AG09319 (cell line): ENCODE measurements around the gene ZNF319.

ENCODE experiments used
- DNase-seq: peaks from one replicate; pipeline ENCODE4 v3.0.0-alpha.2; 2010; ENCODE audit warnings: low read depth; ENCODE audit errors: extremely low read depth
- CTCF ChIP-seq: IDR thresholded peaks from 2 replicates; pipeline ENCODE4 v1.5.1; 2011; ENCODE audit warnings: low read depth, mild to moderate bottlenecking, inconsistent platforms, low read length, moderate library complexity

ZNF319 gene

DNA sequence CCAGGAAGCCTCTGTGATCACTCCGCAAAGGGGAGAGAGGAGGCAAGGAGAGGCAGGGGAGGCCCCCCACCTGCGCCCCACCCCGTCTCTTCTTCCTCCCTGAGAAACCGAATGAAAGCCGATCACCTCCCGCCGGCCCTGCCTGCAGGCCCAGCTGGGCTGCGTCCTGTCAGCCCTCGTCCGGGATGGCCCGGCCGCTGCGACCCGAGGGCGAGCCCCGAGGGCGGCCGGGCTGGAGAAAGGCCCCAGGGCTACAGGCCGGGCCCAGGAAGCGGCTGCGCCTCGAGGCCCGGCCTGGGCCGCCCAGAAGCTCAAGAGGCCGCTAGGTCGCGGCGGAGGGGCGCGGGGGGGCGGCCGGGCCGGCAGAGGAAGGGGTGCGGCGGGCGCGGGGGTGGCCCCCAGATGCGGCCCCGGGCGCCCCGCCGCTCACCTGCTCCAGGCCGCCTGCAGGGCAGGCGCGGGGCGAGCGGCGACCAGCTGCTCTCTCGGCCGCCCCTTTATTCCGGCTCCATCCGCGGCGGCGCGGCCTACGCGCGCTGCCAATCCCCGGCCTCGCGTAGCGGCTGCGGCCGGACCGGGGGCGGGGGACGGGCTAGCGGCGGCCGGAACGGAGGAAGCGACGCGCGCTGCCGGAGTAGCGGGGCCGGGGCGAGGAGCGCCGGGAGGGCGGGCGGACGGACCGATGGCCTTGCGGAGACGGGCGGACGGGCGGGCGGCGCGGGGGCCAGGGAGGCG lies at the start of gene ZNF319:
ZNF319 (minus strand) TSS at position 702 of the 735 bp plus-strand sequence. CDS start 2,407 bp downstream, outside the sequence.
- DNase-seq = no peak
- TF ChIP-seq CTCF = no peak

GRCh38 chr16:58049232-58050185 lies 49.0 kb upstream of the ZNF319 start:
- no peak for DNase-seq
- no peak for TF ChIP-seq CTCF

GRCh38 chr16:58048494-58049231 lies 48.2 kb upstream of the ZNF319 start:
- no peak for DNase-seq
- TF ChIP-seq CTCF = no peak

GRCh38 chr16:58047557-58048348 lies 47.3 kb upstream of the ZNF319 start:
- no peak for TF ChIP-seq CTCF
- DNase-seq = no peak

GRCh38 chr16:58046936-58047335 lies 46.5 kb upstream of the ZNF319 start:
- TF ChIP-seq CTCF = no peak
- DNase-seq = no peak

GRCh38 chr16:58046054-58046881 lies 45.8 kb upstream of the ZNF319 start:
- TF ChIP-seq CTCF = no peak
- DNase-seq = no peak
